GM19324 (cell line): Measurements from ENCODE around the gene C5orf58.
"Not testable (repeated sequence)": the region's sequence is repeated elsewhere in the genome, so short reads cannot be mapped to it uniquely, and the experiment has no call there.

Experiments used
- ATAC-seq: cut with Tn5 transposase; IDR thresholded peaks from one replicate; pipeline ENCODE4 v1.9.1; 2021; ENCODE audit warnings: mild to moderate bottlenecking, moderate library complexity; ENCODE audit not compliant: unreplicated experiment, low FRiP score

The C5orf58 gene

DNA sequence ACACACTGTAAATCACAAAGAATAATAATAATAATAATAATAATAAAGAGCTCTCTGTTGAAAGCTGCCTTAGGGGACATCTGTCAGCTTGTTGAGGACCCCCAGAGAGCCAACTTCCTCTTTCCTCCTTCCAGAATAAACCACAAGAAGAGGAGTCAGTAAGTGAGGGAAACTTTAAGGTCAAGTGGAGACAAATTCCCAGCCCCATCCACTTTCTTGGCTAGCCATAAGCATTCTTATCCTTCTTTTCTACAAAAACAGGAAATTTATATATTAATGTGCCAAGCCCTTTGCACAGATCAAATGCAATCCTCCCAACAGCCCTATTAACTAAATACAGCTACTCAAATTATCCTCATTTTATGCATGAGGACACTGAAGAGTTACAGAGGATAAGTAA lies 9.4 kb upstream of the C5orf58 start:
- no peak for ATAC-seq

DNA sequence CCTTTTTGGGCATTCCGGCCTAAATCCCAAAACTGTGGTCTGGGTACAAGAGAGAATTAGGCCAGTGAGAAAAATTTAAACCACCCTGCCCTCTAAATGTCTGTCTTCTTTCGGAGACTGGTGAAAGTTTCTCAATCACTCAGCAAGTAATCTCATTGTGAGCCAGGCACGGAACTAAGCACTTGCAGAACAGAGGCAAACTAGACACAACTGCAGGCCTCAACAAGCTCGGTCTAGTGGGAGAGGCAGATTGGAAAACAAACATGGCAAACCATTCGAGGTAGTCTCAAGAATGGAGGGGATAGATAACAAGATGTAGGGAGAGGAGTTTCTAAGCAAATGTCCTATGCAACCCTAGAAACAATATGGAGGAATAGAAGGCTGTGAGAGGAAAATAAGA lies 8.9 kb upstream of the C5orf58 start:
- ATAC-seq, result no peak

DNA sequence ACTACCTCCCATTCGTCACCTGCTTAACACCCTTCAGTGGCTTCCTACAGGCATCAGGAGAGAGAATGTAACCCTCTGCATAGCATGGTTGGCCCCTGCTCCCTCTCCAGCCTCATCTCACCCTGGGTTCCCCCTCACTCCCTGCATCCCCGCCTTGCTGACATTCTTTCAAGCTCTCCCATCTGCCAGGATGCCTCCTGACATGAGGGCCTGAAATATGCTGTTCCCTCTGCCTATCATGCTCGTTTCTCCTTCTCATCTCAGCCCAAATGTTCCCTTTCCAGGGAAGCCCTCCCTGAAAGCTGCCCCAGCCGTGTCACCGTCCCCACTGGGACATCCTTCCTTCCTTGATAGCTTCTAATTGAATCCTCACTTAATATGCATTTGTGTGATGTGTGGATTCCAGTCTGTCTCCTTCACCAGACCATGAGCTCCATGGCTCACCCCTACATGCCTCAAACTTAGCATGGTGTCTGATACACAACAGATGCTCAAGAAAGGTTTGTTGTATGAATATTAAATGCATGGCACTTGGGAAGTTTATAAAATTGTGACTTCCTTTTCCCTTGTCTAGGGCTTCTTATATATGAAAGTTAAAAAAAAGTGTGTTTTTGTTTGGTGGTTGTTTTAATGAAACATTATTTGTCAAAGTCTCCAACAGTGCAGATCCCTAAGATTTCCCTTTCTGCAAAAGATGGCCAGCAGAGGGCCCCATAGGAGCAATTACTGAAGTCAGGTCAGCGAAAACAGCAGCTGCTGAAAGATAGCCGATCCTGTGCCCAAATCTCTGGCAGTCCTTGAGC lies 7.3 kb upstream of the C5orf58 start:
- ATAC-seq, result no peak

DNA sequence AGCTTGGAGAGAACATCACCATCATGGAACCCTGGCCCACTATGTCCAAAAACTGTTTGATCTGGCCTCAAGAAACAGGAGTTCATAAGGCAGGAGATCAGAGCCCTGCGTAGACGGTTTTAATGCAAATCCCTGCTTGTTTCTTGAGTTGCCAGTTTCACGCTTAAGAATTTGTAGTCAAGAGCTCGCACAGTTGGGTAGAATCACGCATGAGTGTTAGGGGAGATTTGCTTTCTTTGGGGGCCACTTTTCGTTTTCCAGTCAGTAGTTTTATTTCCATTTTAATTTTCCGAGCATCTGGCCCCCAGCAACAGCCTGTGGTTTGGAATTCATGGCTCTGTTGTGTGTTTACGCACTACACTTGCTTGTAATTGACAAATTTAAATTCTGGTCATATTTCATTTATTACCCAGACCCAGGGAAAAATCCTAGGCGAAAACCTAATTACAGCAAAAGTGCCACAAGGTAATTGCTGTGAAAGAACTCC lies 6.6 kb upstream of the C5orf58 start:
- no peak for ATAC-seq

DNA sequence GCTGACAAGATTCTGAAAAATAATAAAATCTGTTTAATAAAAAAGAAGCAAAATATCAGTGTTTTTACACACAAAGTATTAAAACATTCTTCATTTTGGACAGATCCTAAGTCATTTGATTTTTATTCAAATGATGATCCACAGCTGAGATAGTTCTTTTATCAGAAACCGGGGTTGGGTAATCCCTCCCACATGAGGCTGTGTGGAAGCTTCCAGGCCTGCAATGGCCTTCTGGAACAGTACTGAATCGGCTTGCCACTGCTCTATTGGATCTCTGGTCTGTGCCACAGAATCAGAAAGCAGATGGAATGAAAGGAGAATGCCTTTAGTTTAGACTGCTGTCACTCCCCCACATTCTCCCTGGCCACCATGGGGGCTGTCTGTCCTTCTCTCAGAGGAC lies 6.1 kb upstream of the C5orf58 start:
- no peak for ATAC-seq

DNA sequence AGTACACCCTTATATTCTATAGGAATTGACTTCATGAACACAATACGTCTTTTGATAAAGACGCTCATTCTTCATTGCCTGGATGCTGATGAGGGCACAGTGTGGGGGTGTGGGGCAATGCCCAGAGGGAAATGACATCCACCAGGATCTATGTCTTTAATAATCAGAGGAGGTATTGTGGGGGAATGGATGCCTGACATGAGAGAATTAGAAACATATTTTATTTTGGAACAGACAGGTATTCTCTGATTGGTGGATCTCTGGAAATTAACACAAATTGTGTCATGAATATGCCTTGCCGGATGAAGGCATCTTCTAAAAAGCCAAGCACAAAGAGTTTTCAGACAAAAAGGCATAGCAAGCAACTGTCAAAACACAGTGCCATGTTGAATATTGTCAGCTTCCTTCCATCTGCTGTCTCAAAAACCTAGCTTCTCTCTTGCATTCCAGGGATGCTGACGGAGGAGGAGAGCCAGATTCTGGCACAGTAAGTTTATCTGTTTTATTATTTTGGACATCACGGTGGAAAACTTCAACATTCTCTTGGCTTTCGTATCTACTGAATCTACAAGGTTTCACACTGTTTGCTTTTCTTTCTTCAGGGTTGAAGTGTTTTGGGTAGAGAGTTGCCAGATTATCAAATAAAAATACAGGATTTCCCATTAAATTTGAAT lies 3.9 kb upstream of the C5orf58 start:
- no peak for ATAC-seq

DNA sequence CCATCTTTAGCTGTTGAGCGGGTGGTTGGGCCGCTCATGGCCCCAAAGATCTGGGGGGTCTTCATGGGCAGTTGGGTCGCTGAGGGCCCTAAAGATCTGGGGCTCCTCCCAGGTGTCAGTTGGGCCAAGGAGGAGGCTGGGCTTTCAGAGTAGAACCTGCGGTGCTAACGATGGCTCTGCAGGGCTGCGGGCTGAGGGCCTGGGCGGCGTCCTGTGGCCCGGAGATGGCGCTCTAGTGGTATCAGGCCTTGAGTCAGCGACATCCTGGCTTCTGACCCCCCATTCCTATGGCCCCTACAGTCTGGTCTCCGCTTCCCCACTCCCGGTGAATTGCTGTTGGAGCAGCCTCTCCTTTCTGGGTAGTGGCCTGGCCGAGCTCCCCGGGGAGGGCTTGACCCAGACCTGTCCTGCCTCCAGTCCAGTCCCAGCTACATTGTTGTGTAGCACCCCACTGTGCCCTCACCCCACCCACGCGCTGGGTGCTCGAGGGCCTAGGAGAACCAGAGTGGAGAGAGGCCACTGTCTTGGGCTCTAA lies 640 bp downstream of the C5orf58 start:
- ATAC-seq, result no peak

DNA sequence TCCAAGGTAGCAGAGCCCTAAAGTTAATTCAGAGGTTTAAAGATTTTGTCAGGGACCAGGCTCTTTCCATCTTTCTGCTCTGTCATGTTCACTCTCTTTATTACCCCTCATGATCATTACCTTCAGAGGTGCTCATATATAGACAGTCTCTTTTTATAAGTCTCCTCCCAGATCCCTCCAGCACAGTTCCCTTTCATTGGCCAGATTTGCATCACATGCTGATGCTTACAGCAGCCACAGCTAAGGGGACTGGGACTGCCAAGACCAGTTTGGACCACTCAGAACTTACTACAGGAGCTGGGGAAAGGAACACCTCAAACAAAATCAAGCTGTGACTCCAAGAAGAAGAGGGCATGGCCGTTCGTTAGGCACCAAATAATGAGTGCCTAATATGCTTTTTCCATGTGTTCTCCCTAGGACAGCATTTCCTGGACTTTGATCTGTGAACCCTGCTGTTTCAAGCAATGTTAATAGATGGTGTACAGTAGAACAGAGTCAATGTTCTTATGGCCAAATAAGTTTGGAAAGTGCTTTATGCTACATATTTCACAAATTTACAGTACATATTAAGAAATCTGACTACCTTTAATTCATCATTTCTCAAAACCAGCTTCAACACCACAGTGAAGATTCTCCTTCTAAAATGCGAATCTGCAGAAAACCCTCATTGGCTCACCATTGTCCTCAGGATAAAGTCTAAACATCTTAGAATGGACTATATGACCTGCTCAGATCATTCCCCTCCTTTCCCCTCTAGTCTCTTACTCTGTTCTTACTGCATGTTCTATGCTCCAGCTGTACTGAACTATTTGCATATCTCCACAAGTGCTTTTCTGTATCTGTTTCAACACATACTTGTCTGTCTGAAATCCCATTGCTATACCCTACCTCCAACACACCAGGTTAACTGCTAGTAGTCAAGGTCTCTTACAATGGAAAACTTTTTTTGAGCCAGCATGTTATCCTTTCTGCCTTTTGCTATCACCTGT lies 3.4 kb downstream of the C5orf58 start:
- ATAC-seq, result no peak

DNA sequence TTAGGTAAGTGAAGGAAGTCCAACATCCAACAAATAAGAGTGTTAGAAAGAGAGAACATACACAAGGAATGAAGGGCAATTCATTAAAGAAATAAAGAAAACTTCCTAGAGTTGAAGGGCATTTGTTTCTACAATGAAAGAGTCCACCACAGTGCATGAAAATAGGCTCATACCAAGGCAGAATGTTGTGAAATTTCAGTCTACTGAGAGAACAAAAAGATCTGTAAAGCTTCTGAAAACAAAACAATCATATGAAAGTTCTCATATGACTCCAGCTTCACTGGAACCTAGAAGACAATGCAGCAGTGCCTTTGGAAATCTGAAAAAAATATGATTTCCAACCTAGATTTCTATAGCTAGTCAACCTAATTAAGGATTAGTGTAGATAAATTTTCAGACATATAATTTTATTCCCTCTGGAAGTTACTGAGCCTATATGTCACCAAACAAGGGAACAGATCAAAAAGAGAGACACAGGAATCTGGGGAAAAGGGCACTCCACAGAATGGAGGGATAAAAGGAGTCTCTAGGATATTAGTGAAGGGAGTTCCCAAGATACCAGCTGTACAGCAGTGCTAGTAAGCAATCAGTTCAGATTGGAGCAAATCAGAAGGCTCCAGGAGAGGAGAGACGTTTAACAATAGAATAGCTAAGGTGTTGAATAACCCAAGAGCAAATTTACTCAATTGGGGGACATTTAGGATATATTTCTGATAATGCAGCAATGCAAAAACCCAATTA lies 5.8 kb downstream of the C5orf58 start:
- ATAC-seq, result no peak

DNA sequence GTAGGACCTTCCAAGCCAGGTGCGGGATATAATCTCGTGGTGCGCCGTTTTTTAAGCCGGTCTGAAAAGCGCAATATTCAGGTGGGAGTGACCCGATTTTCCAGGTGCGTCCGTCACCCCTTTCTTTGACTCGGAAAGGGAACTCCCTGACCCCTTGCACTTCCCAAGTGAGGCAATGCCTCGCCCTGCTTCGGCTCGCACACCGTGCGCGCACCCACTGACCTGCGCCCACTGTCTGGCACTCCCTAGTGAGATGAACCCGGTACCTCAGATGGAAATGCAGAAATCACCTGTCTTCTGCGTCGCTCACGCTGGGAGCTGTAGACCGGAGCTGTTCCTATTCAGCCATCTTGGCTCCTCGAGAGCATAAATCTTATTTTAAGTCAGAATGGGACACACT lies 12.7 kb downstream of the C5orf58 start:
- not testable (repeated sequence) for ATAC-seq

DNA sequence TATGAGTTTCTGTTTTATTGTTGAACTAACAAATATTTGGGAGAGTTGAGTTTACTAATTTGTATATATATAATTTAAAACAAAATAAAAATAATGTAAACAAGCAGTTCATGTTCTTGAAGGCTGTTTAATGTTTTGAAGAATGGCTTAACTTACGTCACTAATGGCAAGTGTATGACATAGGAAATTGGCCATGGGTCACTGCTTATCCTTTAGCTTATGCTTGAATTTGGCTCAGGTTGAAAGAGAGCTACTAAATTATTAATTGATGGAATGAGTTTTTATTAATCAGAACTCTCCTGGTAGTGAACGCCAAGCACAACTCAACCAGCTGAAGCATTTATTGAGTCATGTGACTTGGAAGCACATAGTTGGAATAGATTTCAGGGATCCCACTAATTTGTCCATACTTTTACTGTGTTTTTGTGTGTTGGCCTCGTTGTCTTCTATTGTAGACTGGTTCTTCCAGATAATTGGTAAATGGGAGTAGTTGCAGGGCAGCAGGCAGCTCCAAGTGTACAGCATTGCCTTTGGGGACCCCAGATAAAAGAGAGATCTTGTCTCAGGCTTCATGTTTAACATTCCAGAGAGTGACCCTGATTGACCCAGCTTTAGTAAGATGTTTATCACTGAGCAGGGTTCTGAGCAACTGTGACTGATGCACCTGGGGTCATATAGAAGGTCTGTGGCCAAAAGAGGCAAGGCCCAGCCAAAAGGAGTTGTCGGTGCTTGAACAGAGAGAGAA lies 13.5 kb downstream of the C5orf58 start:
- ATAC-seq, result no peak

DNA sequence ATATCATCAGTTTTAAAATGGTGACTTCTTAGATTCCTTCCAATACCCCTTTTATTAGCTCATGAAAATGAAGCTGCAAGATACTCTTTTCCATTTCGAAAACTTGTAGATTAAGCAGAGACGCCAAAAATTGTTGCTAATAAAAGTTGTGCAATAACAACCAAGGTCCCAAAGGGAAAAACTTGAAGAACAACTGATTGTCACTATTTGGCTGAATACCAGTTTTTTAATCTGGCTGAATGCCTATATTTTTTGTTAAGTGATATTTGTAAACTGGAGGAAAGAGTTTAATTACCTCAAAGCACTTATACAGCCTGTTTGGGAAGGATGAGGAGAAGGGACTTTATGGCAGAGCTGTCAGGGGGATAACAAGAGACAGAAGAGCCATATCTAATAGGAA lies 14.6 kb downstream of the C5orf58 start:
- no peak for ATAC-seq

DNA sequence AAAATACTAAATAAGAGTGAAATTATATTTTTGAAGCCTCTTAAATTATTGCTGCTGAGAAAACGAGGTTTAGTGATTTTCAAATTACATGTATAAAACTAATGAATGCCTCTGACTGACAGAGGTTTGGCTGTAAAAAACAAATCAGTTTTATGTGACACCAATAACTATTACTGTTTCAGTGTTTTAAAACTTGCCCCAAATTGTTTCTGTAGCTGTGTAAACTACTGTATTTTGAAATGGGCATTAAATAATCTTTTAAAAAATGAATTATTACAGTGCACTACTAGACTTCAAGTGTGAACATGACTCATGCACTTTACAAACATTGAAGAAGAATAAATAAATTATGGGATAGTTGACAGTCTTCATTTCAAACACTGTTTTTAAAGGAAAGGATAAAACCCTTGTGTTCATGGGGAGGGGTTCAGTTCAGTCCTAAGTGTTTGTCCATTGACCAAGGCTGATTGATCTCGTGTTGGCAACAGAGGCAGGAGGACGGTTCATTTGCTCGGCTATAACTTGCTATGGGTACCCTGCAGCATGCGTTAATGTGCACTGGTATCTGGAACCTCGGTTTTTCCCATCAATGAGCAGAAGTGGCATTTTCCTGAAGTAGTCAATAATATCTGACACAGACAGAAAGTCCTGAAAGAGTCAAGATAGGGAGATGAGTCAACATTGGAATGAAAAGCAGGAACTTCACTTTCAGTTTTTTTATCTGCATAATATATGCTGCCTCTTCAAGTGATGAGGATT lies 15.6 kb downstream of the C5orf58 start:
- ATAC-seq, result no peak

DNA sequence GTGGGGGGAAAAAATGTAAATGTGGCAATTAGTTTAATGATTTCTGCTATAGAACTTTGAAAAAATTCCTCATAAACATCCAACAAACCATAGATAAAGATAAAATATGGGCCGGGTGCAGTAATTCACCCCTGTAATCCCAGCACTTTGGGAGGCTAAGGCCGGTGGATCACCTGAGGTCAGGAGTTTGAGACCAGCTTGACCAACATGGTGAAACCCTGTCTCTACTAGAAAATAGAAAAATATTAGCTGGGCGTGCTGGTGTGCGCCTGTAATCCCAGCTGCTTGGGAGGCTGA lies 16.1 kb downstream of the C5orf58 start:
- not testable (repeated sequence) for ATAC-seq

DNA sequence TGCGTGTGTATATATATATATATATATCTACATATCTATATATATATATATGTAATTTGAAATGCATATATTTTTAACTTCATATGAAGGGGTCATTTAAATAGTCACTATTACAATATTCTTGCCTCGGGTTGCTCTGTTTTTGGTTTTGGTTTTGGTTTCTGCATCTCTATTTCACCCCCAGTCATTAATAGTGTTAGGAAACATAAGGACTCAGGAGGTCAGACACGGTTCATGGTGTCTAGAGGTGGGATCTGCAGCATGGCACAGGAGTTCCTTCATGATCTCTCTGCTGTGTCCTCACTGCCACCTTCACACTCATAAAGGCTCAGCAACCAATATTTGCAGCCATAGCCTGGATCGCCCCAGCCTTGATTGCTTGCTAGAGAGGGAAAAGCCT lies 16.6 kb downstream of the C5orf58 start:
- no peak for ATAC-seq

DNA sequence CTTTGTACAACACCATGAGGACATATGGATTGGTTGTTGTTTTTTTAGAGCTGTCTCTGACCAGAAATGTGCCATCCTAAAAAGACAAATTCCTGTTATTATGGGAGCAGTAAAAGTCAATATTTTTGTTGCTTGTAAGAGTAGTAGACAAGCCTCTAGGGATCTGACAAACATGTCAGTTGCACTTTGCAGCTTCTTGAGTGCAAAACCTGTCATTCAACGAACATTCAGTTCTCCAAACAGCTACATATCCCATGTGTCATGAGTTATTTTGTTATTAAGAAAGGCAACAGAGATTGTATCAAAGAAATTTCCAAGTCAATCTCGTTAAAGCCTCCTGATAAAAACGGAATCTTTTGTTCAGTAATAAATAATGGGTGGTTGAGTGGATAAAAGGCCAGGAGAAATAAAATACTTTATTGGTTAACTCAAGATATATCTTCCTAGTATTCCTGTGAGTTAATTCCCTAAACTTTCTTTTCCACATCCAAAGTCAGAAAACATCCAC lies 18.1 kb downstream of the C5orf58 start:
- no peak for ATAC-seq

DNA sequence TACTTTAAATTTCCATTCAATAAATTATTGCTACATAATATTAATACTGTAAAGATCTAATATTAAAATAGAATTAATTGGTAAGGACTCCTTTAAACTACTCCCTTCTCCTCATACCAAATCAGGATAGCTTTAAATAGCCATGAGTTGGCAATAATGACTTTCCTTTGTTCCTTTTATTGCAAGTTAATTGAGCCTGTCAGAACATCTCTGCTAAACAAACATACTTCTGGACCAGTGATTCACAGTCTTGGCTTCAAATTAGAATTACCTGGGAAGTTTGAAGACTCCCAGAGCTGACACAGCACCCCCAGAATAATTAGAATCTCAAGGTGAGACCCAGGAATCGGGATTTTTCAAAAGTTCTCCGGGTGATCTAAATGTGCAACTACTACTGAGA lies 18.7 kb downstream of the C5orf58 start:
- ATAC-seq, result no peak

DNA sequence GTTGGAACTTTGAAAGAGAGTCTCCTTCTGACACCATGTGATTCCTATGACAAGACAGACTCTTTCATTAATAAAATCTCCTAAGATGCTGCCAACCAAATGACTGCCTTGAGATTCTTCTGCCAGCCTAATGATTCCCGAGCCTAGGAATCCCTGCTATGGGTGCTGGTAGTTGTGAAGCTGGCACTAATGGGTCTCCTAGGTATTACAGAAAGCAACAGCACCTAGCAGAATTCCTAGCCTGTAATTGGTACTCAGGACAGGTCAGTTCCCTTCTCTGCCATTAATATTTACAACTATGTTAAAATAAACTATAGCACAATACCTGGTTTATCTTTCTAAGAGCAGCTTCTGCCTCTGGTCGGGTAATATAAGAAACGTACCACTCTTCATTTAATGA lies 19.3 kb downstream of the C5orf58 start:
- no peak for ATAC-seq
